Hematopoietic multipotent progenitor cell treated with erythropoietin and hydrocortisone succinate and interleukin-3 and kit ligand, for 6 days (in vitro differentiated cells): Measurements from ENCODE around the gene KCNS3.
"Not testable (repeated sequence)": the region's sequence is repeated elsewhere in the genome, so short reads cannot be mapped to it uniquely, and the experiment has no call there.

Experiments
- DNase-seq: peaks from one replicate; pipeline ENCODE4 v3.0.0-alpha.2; 2015

Gene KCNS3

GRCh38 chr2:17950006-17950405 is 71.5 kb downstream of the KCNS3 start:
- no peak for DNase-seq

- no peak for DNase-seq
These were observed 73.1 kb downstream of the KCNS3 start for GRCh38 chr2:17951563-17951962.

GRCh38 chr2:17958466-17959092 is 80.1 kb downstream of the KCNS3 start:
- no peak for DNase-seq

GRCh38 chr2:17959356-17959755 is 80.9 kb downstream of the KCNS3 start:
- DNase-seq: no peak

GRCh38 chr2:17959833-17960232 is 81.4 kb downstream of the KCNS3 start:
- DNase-seq: no peak

- no peak for DNase-seq
These were observed 82.5 kb downstream of the KCNS3 start for GRCh38 chr2:17960925-17961324.

GRCh38 chr2:17961789-17962188 is 83.3 kb downstream of the KCNS3 start:
- DNase-seq: no peak

GRCh38 chr2:17962876-17963275 is 84.4 kb downstream of the KCNS3 start:
- no peak for DNase-seq

- DNase-seq: not testable (repeated sequence)
These were observed 85.1 kb downstream of the KCNS3 start for GRCh38 chr2:17963571-17963970.

- DNase-seq: no peak
These were observed 86.7 kb downstream of the KCNS3 start for GRCh38 chr2:17965196-17965595.

GRCh38 chr2:17966798-17967197 is 88.3 kb downstream of the KCNS3 start:
- DNase-seq: no peak

GRCh38 chr2:17969661-17970060 is 91.2 kb downstream of the KCNS3 start:
- no peak for DNase-seq

- DNase-seq: no peak
These were observed 93.2 kb downstream of the KCNS3 start for GRCh38 chr2:17971531-17972125.

GRCh38 chr2:17972991-17973390 is 94.5 kb downstream of the KCNS3 start:
- DNase-seq: no peak

GRCh38 chr2:17975401-17975800 is 96.9 kb downstream of the KCNS3 start:
- no peak for DNase-seq

GRCh38 chr2:17976871-17977746 is 98.6 kb downstream of the KCNS3 start:
- no peak for DNase-seq

GRCh38 chr2:17979707-17980106 is 101.2 kb downstream of the KCNS3 start:
- DNase-seq: no peak

- DNase-seq: no peak
These were observed 103.5 kb downstream of the KCNS3 start for GRCh38 chr2:17981936-17982335.
